HL-60 (cell line): ENCODE data around the gene EPDR1.

Experiments used
- DNase-seq, 2 experiments: peaks; one replicate each; pipeline ENCODE4 v3.0.0-alpha.2; 2010 to 2020; ENCODE audit warnings: low read depth in 1 of 2, low spot score in 1 of 2
- H3K27ac ChIP-seq: fragments of 250-450 bp; sonication (Bioruptor Pico); replicated peaks from 2 replicates; pipeline ENCODE4 v1.5.1; 2020; ENCODE audit warnings: mild to moderate bottlenecking, moderate library complexity
- H3K27me3 ChIP-seq: fragments of 250-450 bp; sonication (Bioruptor Pico); 2 replicates; pipeline ENCODE4 v1.5.1; 2021; ENCODE audit warnings: mild to moderate bottlenecking, moderate library complexity; ENCODE audit not compliant: insufficient read depth, poor library complexity, severe bottlenecking
- H3K4me3 ChIP-seq: replicated peaks from 2 replicates; pipeline ENCODE4 v1.5.1; 2011; ENCODE audit warnings: mild to moderate bottlenecking, control low read depth, low read length; ENCODE audit not compliant: insufficient read depth
- CTCF ChIP-seq: IDR thresholded peaks from one replicate; pipeline ENCODE4 v1.5.1; 2011; ENCODE audit warnings: low read length, control low read depth, inconsistent platforms; ENCODE audit not compliant: insufficient read depth
- GABPA ChIP-seq: IDR thresholded peaks from 2 replicates; pipeline ENCODE4 v1.6.1; 2012; ENCODE audit warnings: low read depth
- POLR2AphosphoS5 ChIP-seq: IDR thresholded peaks from 2 replicates; pipeline ENCODE4 v1.6.1; 2012; ENCODE audit warnings: low read depth
- REST ChIP-seq: IDR thresholded peaks from 2 replicates; pipeline ENCODE4 v1.6.1; 2012; ENCODE audit warnings: low read depth; ENCODE audit not compliant: insufficient replicate concordance
- SPI1 ChIP-seq: IDR thresholded peaks from 2 replicates; pipeline ENCODE4 v1.6.1; 2012; ENCODE audit warnings: low read depth, mild to moderate bottlenecking, borderline replicate concordance

Gene EPDR1

GRCh38 chr7:37923996-37924395 is 3.6 kb downstream of the EPDR1 start:
- TF ChIP-seq SPI1 (no peak), REST (no peak), GABPA (no peak), POLR2AphosphoS5 (no peak), CTCF (no peak)
- H3K27ac ChIP-seq = no peak overlapping the region
- H3K4me3 ChIP-seq = no peak overlapping the region
- no peaks in the 10 kb centered on the region for H3K27me3 ChIP-seq
- no peak for DNase-seq

GRCh38 chr7:37924491-37925041 is 4.1 kb downstream of the EPDR1 start:
- DNase-seq = no peak
- Histone ChIP-seq H3K27me3 (no peaks in the 10 kb centered on the region), H3K4me3 (no peak overlapping the region), H3K27ac (no peak overlapping the region)
- TF ChIP-seq REST (no peak), CTCF (no peak), SPI1 (no peak), POLR2AphosphoS5 (no peak)

GRCh38 chr7:37925620-37926019 is 5.2 kb downstream of the EPDR1 start:
- no peak for TF ChIP-seq REST
- TF ChIP-seq SPI1 = no peak
- no peak for TF ChIP-seq POLR2AphosphoS5
- TF ChIP-seq CTCF = no peak
- no peak for TF ChIP-seq GABPA
- Histone ChIP-seq H3K4me3 (no peak overlapping the region), H3K27ac (no peak overlapping the region), H3K27me3 (no peaks in the 10 kb centered on the region)
- no peak for DNase-seq
